ENCODE results near the gene FOXO1.

FOXO1 gene

DNA sequence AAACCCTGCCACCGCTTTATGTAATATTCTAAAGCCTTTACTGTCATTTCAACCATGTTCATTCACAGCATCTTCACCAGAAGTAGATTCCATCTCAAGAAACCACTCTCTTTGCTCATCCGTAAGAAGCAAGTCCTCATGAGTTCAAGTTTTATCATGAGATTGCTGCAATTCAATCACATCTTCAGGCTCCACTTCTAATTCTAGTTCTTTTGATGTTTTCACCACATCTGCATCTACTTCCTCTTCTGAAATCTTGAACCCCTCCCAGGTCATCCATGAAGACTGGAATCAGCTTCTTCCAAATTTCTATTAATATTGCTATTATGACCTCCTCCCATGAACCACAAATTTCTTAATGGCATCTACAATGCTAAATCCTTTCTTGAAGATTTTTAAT lies 83.9 kb downstream of the FOXO1 start:
- no peak overlapping the region for H3K27ac ChIP-seq (ENCODE audit: low read length)
- no peak for TF ChIP-seq EZH2 (IDR thresholded peaks at IDR 0.05; ENCODE audit: borderline replicate concordance, low read depth, low read length, severe bottlenecking)
- TF ChIP-seq, protein P1, sequence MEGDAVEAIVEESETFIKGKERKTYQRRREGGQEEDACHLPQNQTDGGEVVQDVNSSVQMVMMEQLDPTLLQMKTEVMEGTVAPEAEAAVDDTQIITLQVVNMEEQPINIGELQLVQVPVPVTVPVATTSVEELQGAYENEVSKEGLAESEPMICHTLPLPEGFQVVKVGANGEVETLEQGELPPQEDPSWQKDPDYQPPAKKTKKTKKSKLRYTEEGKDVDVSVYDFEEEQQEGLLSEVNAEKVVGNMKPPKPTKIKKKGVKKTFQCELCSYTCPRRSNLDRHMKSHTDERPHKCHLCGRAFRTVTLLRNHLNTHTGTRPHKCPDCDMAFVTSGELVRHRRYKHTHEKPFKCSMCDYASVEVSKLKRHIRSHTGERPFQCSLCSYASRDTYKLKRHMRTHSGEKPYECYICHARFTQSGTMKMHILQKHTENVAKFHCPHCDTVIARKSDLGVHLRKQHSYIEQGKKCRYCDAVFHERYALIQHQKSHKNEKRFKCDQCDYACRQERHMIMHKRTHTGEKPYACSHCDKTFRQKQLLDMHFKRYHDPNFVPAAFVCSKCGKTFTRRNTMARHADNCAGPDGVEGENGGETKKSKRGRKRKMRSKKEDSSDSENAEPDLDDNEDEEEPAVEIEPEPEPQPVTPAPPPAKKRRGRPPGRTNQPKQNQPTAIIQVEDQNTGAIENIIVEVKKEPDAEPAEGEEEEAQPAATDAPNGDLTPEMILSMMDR (IDR thresholded peaks at IDR 0.05; ENCODE audit: borderline replicate concordance, extremely low read depth, low read length, poor library complexity, severe bottlenecking), result no peak
- no peak for DNase-seq
- no peaks in the 10 kb centered on the region for H3K36me3 ChIP-seq (ENCODE audit: insufficient read depth, low read length)
- peaks cover 6% of the 10 kb centered on the region for H3K9me3 ChIP-seq (ENCODE audit: insufficient read depth, low read length, severe bottlenecking)
- H2AFZ ChIP-seq (ENCODE audit: low read depth, low read length), result no peak overlapping the region
- no peaks in the 10 kb centered on the region for H3K79me2 ChIP-seq (ENCODE audit: insufficient read depth, low read length)
- no peak overlapping the region for H3K4me2 ChIP-seq (ENCODE audit: insufficient read depth, low read length)
- no peak for ATAC-seq (ENCODE audit: insufficient read depth, low read depth)
- no peaks in the 10 kb centered on the region for H3K27me3 ChIP-seq (ENCODE audit: insufficient read depth, low read length, poor library complexity)
- H4K20me1 ChIP-seq (ENCODE audit: insufficient read depth, low read length), result peaks cover 2% of the 10 kb centered on the region; the same call in 1 of the 2 replicates
- no peak overlapping the region for H3K9ac ChIP-seq (ENCODE audit: low read depth, low read length)
- no peaks in the 10 kb centered on the region for H3K4me1 ChIP-seq (ENCODE audit: insufficient read depth, low read length)
- H3K4me3 ChIP-seq (ENCODE audit: low read depth in 1 of 2, low read length in 2 of 2), result no peak overlapping the region

DNA sequence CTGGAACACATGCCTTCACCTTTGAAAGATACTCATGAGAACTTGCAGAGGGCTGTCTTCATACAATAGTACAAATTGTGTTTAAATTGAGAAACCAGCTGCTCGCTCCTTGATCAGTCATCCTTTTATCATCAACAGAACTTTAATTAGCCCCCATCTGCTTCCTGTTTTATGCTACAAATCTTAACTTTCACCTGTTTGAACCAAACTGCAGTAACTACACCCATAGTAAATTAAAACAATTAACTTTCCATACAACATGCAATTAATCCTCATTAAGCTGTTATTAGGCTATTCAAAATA lies 85.2 kb downstream of the FOXO1 start:
- Histone ChIP-seq H3K4me3 (ENCODE audit: low read depth in 1 of 2, low read length in 2 of 2) (no peak overlapping the region), H4K20me1 (ENCODE audit: insufficient read depth, low read length) (peaks cover 3% of the 10 kb centered on the region; the same call in 1 of the 2 replicates)

DNA sequence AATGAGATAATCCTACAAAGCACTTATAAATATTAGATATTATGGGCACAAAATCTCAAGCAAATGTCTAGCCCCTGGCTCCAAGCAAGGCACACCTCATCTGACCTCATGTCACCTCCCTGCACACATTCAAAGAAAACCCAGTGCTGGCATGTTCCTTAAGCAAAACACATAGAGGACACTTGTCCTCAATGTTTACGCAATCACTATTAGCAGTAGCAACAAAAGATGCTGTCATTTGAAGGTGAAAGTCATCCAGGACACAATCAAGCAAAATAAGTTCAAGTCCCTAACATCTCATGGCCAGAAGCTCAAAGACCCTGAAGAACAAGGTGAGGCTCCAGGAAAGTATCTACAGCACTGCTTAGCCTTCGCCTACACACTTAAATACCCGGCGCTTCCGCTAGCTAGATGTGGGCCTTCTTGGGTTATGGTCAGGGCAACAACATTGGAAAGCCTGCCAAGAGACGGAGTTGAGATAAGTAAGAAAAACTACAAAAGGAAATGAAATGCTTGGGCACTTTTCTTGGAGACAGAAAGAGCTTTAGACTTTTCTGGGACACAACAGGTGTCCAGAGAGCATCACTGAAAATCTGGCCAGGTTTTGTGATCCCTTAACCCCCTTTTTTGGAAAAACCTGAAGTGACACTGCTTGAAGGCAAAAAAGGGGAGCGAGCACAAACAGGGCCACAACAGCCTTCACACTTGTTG lies 85.7 kb downstream of the FOXO1 start:
- no peak for DNase-seq
- no peak for TF ChIP-seq EZH2 (IDR thresholded peaks at IDR 0.05; ENCODE audit: borderline replicate concordance, low read depth, low read length, severe bottlenecking)
- TF ChIP-seq, protein P1 (IDR thresholded peaks at IDR 0.05; ENCODE audit: borderline replicate concordance, extremely low read depth, low read length, poor library complexity, severe bottlenecking), result no peak
- Histone ChIP-seq H3K79me2 (ENCODE audit: insufficient read depth, low read length) (no peaks in the 10 kb centered on the region), H3K27me3 (ENCODE audit: insufficient read depth, low read length, poor library complexity) (no peaks in the 10 kb centered on the region), H4K20me1 (ENCODE audit: insufficient read depth, low read length) (peaks cover 6% of the 10 kb centered on the region; the same call in 1 of the 2 replicates), H2AFZ (ENCODE audit: low read depth, low read length) (no peak overlapping the region), H3K4me2 (ENCODE audit: insufficient read depth, low read length) (no peak overlapping the region), H3K9me3 (ENCODE audit: insufficient read depth, low read length, severe bottlenecking) (peaks cover 6% of the 10 kb centered on the region), H3K9ac (ENCODE audit: low read depth, low read length) (no peak overlapping the region), H3K36me3 (ENCODE audit: insufficient read depth, low read length) (no peaks in the 10 kb centered on the region), H3K4me1 (ENCODE audit: insufficient read depth, low read length) (no peaks in the 10 kb centered on the region), H3K27ac (ENCODE audit: low read length) (no peak overlapping the region), H3K4me3 (ENCODE audit: low read depth in 1 of 2, low read length in 2 of 2) (no peak overlapping the region)
- ATAC-seq (ENCODE audit: insufficient read depth, low read depth), result no peak

More for the DNA sequence above, 85.2 kb downstream of the FOXO1 start:
- no peaks in the 10 kb centered on the region for H3K4me1 ChIP-seq (ENCODE audit: insufficient read depth, low read length)
- H3K79me2 ChIP-seq (ENCODE audit: insufficient read depth, low read length), result no peaks in the 10 kb centered on the region
- H3K27ac ChIP-seq (ENCODE audit: low read length), result no peak overlapping the region
- H2AFZ ChIP-seq (ENCODE audit: low read depth, low read length), result no peak overlapping the region
- H3K27me3 ChIP-seq (ENCODE audit: insufficient read depth, low read length, poor library complexity), result no peaks in the 10 kb centered on the region
- no peak for TF ChIP-seq EZH2 (IDR thresholded peaks at IDR 0.05; ENCODE audit: borderline replicate concordance, low read depth, low read length, severe bottlenecking)
- TF ChIP-seq, protein P1 (IDR thresholded peaks at IDR 0.05; ENCODE audit: borderline replicate concordance, extremely low read depth, low read length, poor library complexity, severe bottlenecking), result no peak
- peaks cover 6% of the 10 kb centered on the region for H3K9me3 ChIP-seq (ENCODE audit: insufficient read depth, low read length, severe bottlenecking)
- DNase-seq (no peak), ATAC-seq (ENCODE audit: insufficient read depth, low read depth) (no peak)
- H3K36me3 ChIP-seq (ENCODE audit: insufficient read depth, low read length), result no peaks in the 10 kb centered on the region
- no peak overlapping the region for H3K4me2 ChIP-seq (ENCODE audit: insufficient read depth, low read length)
- H3K9ac ChIP-seq (ENCODE audit: low read depth, low read length), result no peak overlapping the region

All from DND-41 (cell line).